ACC112 (cell line): ENCODE measurements around the gene OXT.

Experiments used
- H2AFZ ChIP-seq: fragments of 200-600 bp; sonication (generic); one replicate; pipeline ENCODE4 v1.6.0; 2017; ENCODE audit warnings: antibody characterized with exemption, low read length; ENCODE audit not compliant: unreplicated experiment
- H3K27ac ChIP-seq: fragments of 200-600 bp; sonication (generic); 2 replicates; pipeline ENCODE4 v1.5.1; 2014; ENCODE audit warnings: low read depth, mild to moderate bottlenecking, antibody characterized with exemption, low read length, moderate library complexity
- H3K27me3 ChIP-seq: fragments of 200-600 bp; sonication (generic); 2 replicates; pipeline ENCODE4 v1.6.1; 2014; ENCODE audit warnings: mild to moderate bottlenecking, antibody characterized with exemption, low read length, moderate library complexity, mixed read lengths; ENCODE audit not compliant: insufficient read depth
- H3K36me3 ChIP-seq: fragments of 200-600 bp; sonication (generic); 2 replicates; pipeline ENCODE4 v1.6.1; 2016; ENCODE audit warnings: mild to moderate bottlenecking, antibody characterized with exemption, low read length, moderate library complexity, mixed read lengths; ENCODE audit not compliant: insufficient read depth
- H3K4me1 ChIP-seq: fragments of 200-600 bp; sonication (generic); one replicate; pipeline ENCODE4 v1.6.1; 2016; ENCODE audit warnings: low read length, mixed read lengths; ENCODE audit not compliant: insufficient read depth, unreplicated experiment, control insufficient read depth
- H3K4me3 ChIP-seq: fragments of 200-600 bp; sonication (generic); 2 replicates; pipeline ENCODE4 v1.5.1; 2014; ENCODE audit warnings: mild to moderate bottlenecking, low read depth, low read length
- H3K79me2 ChIP-seq: fragments of 200-600 bp; sonication (generic); one replicate; pipeline ENCODE4 v1.6.0; 2016; ENCODE audit warnings: low read length; ENCODE audit not compliant: control insufficient read depth, unreplicated experiment, insufficient read depth

The OXT gene

GRCh38 chr20:3103369-3104032 lies 32.1 kb downstream of the OXT start:
- Histone ChIP-seq H3K79me2 (no peaks in the 10 kb centered on the region), H3K27ac (no peak overlapping the region), H2AFZ (no peak overlapping the region), H3K4me1 (peaks cover 3% of the 10 kb centered on the region), H3K36me3 (no peaks in the 10 kb centered on the region), H3K27me3 (no peaks in the 10 kb centered on the region), H3K4me3 (no peak overlapping the region)

- Histone ChIP-seq H3K27ac (no peak overlapping the region), H3K4me3 (no peak overlapping the region), H3K79me2 (no peaks in the 10 kb centered on the region), H2AFZ (no peak overlapping the region), H3K27me3 (no peaks in the 10 kb centered on the region), H3K36me3 (no peaks in the 10 kb centered on the region), H3K4me1 (peaks cover 3% of the 10 kb centered on the region)
These were observed 34.1 kb downstream of the OXT start for GRCh38 chr20:3105256-3106137.

- no peaks in the 10 kb centered on the region for H3K27me3 ChIP-seq
- H3K79me2 ChIP-seq: no peaks in the 10 kb centered on the region
- no peak overlapping the region for H2AFZ ChIP-seq
- no peak overlapping the region for H3K4me3 ChIP-seq
- no peak overlapping the region for H3K27ac ChIP-seq
- H3K4me1 ChIP-seq: peaks cover 3% of the 10 kb centered on the region
- no peaks in the 10 kb centered on the region for H3K36me3 ChIP-seq
These were observed 34.8 kb downstream of the OXT start for GRCh38 chr20:3106185-3106584.

DNA sequence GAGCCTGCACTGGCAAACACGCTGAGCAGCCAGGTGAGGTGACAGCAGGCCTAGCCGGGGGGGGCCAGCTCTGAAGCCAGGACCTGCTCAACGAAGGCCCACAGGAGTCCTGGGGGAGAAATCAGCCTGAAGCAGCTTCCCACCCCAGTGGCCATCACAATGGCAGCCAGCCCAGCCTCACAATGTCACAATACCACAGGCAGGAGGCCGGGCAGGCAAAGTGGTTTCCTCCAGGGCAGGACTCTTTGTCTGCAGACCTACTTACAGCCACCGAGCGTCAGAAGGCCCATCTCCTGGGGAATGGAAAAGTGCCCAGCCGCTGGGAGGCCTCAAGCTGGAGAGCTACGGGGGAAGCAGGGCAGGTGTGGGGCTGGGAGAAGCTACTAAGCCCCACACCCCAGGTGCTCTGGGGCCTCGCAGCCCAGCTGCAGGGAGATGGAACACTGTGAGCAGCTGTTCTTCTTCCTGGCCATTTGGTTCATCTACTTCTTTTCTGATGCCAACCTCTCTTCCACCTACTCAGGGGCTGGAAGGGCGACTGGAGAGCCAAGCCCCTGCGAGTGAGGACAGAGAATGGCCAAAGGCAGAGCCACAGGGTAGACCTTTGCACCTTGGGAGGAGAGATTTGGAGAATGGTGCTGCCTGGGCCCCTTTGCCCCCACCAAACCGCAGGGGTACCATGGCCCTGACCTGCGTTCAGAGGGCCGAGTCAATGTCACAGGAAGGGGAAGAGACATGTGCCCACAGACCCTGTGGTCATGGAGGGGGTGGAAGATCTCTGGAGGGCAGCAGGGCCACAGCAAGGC lies 35.4 kb downstream of the OXT start:
- no peaks in the 10 kb centered on the region for H3K79me2 ChIP-seq
- peaks cover 3% of the 10 kb centered on the region for H3K4me1 ChIP-seq
- no peaks in the 10 kb centered on the region for H3K27me3 ChIP-seq
- no peak overlapping the region for H2AFZ ChIP-seq
- H3K36me3 ChIP-seq: no peaks in the 10 kb centered on the region
- no peak overlapping the region for H3K4me3 ChIP-seq
- no peak overlapping the region for H3K27ac ChIP-seq

DNA sequence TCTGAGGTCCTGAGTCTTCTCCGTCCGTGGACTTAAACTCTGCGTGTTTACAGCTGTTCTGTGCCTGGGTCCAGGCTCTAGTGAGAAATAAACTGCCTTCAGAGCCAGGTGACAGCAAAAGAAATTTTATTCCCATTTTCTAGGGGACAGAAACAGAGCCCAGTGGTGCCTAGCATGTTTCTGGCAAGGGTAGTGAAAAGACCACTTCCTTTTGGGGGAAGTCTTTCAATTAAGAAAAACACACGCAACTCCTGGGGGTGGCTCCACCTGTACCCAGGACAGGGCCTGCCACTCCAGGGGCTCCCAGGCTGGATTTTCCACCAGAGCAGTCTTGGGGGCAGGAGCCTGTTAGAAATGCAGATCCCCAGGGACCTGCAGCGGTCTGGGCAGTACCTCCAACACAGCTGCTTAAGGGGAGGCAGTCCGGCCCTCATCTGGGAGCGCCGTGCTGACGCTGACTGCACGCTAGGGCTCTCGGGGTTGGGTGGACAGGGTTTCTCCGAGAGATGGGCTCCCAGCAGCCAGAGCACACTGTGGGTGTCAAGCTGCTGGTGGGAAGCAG lies 36.1 kb downstream of the OXT start:
- Histone ChIP-seq H3K4me1 (peaks cover 3% of the 10 kb centered on the region), H3K27ac (no peak overlapping the region), H3K27me3 (no peaks in the 10 kb centered on the region), H3K4me3 (no peak overlapping the region), H2AFZ (no peak overlapping the region), H3K36me3 (no peaks in the 10 kb centered on the region), H3K79me2 (no peaks in the 10 kb centered on the region)

- Histone ChIP-seq H2AFZ (no peak overlapping the region), H3K4me3 (no peak overlapping the region), H3K4me1 (no peaks in the 10 kb centered on the region), H3K79me2 (no peaks in the 10 kb centered on the region), H3K27ac (no peak overlapping the region), H3K36me3 (no peaks in the 10 kb centered on the region), H3K27me3 (no peaks in the 10 kb centered on the region)
These were observed 38.2 kb downstream of the OXT start for GRCh38 chr20:3109350-3110302.

DNA sequence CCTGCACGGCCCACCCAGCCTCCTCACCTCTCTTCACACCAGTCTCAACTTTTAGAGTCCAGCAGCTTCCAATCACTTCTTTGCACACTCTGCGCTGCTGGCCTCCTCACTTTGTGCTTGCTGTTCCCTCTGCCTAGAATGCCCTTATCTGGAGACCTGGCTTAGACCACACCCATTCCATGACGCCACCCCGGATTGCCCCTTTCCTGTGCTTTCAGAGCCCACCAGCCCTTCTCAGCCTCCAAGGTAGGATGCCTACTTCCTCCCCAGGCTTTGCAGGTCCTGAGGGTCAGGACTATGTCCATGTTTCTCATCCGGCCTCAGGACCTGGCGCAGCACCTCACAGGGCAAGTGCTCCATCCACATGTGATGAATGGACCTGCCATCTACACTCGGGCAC lies 40.1 kb downstream of the OXT start:
- H2AFZ ChIP-seq: no peak overlapping the region
- H3K4me1 ChIP-seq: no peaks in the 10 kb centered on the region
- no peaks in the 10 kb centered on the region for H3K79me2 ChIP-seq
- H3K27ac ChIP-seq: no peak overlapping the region
- H3K27me3 ChIP-seq: no peaks in the 10 kb centered on the region
- H3K4me3 ChIP-seq: no peak overlapping the region
- H3K36me3 ChIP-seq: no peaks in the 10 kb centered on the region

DNA sequence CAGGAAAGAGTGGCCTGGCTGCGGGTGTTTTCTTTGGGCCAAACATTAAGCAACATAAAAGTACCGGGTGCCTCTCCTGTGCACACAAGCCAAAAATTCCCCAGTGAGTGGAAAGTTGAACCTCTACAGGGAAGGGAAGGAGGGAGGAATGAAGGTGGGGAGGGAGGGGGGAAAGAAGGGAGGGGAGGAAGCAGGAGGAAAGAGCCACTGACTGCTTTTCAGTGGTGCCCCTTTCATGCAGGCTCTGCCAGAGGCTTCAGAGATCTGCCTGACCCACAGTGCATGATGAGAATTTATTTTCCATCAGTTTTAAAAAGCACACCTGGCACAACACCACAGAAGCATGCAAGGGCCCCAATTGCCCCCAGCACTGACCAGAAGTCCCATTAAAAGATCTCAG lies 40.6 kb downstream of the OXT start:
- Histone ChIP-seq H3K4me1 (no peaks in the 10 kb centered on the region), H2AFZ (no peak overlapping the region), H3K27me3 (no peaks in the 10 kb centered on the region), H3K4me3 (no peak overlapping the region), H3K79me2 (no peaks in the 10 kb centered on the region), H3K36me3 (no peaks in the 10 kb centered on the region), H3K27ac (no peak overlapping the region)

- H3K27ac ChIP-seq: no peak overlapping the region
- no peak overlapping the region for H3K4me3 ChIP-seq
- H3K79me2 ChIP-seq: no peaks in the 10 kb centered on the region
- H3K36me3 ChIP-seq: no peaks in the 10 kb centered on the region
- H3K4me1 ChIP-seq: peaks cover 3% of the 10 kb centered on the region
- no peaks in the 10 kb centered on the region for H3K27me3 ChIP-seq
- no peak overlapping the region for H2AFZ ChIP-seq
These were observed 44.0 kb downstream of the OXT start for GRCh38 chr20:3115190-3116107.
